K562 (cell line): Measurements from ENCODE around the gene TTC39A. TPM values are rescaled to one million over a fixed set of nuclear protein-coding genes. Genes with fewer than 3 reads are reported as not detected.
A peak's percentile ranks its signal among the peaks of the same experiment; 100 is the strongest.

ENCODE experiments used
- ARID1B ChIP-seq: fragments of 450-650 bp; IDR thresholded peaks from 2 replicates; pipeline ENCODE4 v1.6.1; 2016; ENCODE audit warnings: antibody characterized with exemption, mild to moderate bottlenecking, inconsistent platforms
- CHD4 ChIP-seq: fragments of 200-600 bp; sonication (generic); IDR thresholded peaks from 3 replicates; pipeline ENCODE4 v1.6.1; 2012; ENCODE audit warnings: low read depth, mild to moderate bottlenecking, mixed read lengths, low read length, inconsistent platforms; ENCODE audit not compliant: insufficient read depth, insufficient replicate concordance, poor library complexity, severe bottlenecking
- KLF10 ChIP-seq: fragments of 250-450 bp; sonication (Bioruptor Pico); IDR thresholded peaks from 2 replicates; pipeline ENCODE4 v1.6.1; 2021; ENCODE audit warnings: matching md5 sums
- MEIS2 ChIP-seq: fragments of 450-650 bp; IDR thresholded peaks from 2 replicates; pipeline ENCODE4 v1.6.1; 2014; ENCODE audit warnings: mild to moderate bottlenecking; ENCODE audit not compliant: partially characterized antibody
- MTA1 ChIP-seq: fragments of 450-650 bp; IDR thresholded peaks from 2 replicates; pipeline ENCODE4 v1.6.1; 2017; ENCODE audit warnings: borderline replicate concordance
- NFIC ChIP-seq: fragments of 450-650 bp; IDR thresholded peaks from 2 replicates; pipeline ENCODE4 v1.6.1; 2017; ENCODE audit warnings: mild to moderate bottlenecking, inconsistent platforms
- PHF8 ChIP-seq: fragments of 200-600 bp; sonication (generic); IDR thresholded peaks from 2 replicates; pipeline ENCODE4 v1.6.1; 2012; ENCODE audit warnings: mixed run types, mild to moderate bottlenecking, inconsistent platforms, low read length, moderate library complexity, borderline replicate concordance
- RB1 ChIP-seq: fragments of 450-650 bp; IDR thresholded peaks from 2 replicates; pipeline ENCODE4 v1.6.1; 2017; ENCODE audit warnings: low read depth, mild to moderate bottlenecking
- ZNF197 ChIP-seq: fragments of 200-800 bp; sonication (Bioruptor generic); IDR thresholded peaks from 2 replicates; pipeline ENCODE4 v1.6.1; 2016; ENCODE audit warnings: low read depth, missing genetic modification characterization, missing compliant biosample characterization
- polyA plus RNA-seq, 8 experiments: library from polyadenylated mRNA; depleted of rRNA in 4 of 8; stranded (reverse) in 5 of 8; unstranded in 3 of 8; fragments of >200 nt; fragmentation: Nextera tagmentation in 2 of 8; fragmentation: Illumina TruSeq in 1 of 8; extraction: Ambion mirVana in 2 of 8; extraction: Trizol in 1 of 8; gene quantifications; 2 replicates each; pipeline versions ENCODE4 v1.2.1 to v1.2.3, GENCODE V29; 2011 to 2014; ENCODE audit warnings: inconsistent platforms in 1 of 8, missing spikeins in 1 of 8
- total RNA-seq, 7 experiments: library from RNA; depleted of rRNA in 6 of 7; stranded (reverse); fragments of >200 nt in 6 of 7; fragmentation: Illumina TruSeq in 2 of 7; extraction: Trizol in 2 of 7; gene quantifications; 2 replicates each; pipeline versions ENCODE4 v1.2.1 to v1.2.3, GENCODE V29; 2011 to 2021; ENCODE audit warnings: low replicate concordance in 1 of 7
- TF ChIP-seq, protein P1 (sequence below): fragments of 450-650 bp; IDR thresholded peaks from 2 replicates; pipeline ENCODE4 v1.6.1; 2016; ENCODE audit warnings: mild to moderate bottlenecking, moderate library complexity
- TF ChIP-seq, protein P2 (sequence below), 2 experiments: IDR thresholded peaks; 2 replicates each; pipeline ENCODE4 v1.6.1; 2012; ENCODE audit warnings: improper control_type of control experiment in 2 of 2, low read depth in 2 of 2, low read length in 2 of 2, borderline replicate concordance in 1 of 2

The TTC39A gene
- total and polyA plus RNA-seq, 9 of the 15 experiments (the other 6 are each of a cell fraction or from before 2014, with no cell fraction given): 0.18 to 0.82 (median 0.35) TPM

DNA sequence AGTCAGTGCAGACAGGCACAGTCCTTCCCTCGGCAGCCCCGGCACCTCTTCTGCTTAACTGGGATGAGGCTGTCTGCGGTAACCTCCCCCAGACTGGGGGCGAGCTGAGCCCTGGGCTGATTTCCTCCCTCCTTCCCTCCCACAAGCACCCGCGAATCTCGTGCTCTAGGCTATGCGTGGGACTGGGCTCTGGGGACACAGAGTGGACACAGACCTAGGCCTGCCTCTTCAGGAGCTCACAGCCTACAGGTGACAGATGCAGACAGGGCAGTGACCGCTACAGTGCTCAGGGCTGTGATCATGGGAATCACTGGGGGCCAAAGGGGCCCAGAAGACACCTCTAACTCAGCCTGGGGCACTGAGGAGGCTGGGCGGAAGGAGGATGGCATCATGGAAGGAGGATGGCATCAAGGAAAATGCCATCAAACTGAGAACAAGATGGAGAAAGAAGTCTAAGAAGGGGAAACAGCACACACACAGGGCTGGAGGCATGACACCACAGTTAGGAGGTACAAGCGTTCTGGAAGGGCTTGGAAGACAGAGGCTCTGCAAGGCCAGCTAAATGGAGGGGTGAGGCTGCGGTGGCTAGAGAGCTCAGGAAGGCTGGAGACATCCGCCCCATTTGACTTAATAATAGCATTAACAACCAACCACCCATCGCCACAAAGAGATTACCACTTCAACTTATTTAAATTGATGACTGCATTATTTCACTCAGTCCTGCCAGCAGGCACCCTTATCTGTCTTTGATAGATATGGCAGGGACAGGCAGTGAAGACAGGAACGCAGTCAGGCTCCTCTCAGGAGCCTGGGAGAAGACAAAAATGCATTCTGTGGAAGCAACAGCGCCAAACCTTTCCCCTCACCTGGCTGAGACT, 4.2 kb downstream of the TTC39A start (continued):
- TF ChIP-seq, protein P1, sequence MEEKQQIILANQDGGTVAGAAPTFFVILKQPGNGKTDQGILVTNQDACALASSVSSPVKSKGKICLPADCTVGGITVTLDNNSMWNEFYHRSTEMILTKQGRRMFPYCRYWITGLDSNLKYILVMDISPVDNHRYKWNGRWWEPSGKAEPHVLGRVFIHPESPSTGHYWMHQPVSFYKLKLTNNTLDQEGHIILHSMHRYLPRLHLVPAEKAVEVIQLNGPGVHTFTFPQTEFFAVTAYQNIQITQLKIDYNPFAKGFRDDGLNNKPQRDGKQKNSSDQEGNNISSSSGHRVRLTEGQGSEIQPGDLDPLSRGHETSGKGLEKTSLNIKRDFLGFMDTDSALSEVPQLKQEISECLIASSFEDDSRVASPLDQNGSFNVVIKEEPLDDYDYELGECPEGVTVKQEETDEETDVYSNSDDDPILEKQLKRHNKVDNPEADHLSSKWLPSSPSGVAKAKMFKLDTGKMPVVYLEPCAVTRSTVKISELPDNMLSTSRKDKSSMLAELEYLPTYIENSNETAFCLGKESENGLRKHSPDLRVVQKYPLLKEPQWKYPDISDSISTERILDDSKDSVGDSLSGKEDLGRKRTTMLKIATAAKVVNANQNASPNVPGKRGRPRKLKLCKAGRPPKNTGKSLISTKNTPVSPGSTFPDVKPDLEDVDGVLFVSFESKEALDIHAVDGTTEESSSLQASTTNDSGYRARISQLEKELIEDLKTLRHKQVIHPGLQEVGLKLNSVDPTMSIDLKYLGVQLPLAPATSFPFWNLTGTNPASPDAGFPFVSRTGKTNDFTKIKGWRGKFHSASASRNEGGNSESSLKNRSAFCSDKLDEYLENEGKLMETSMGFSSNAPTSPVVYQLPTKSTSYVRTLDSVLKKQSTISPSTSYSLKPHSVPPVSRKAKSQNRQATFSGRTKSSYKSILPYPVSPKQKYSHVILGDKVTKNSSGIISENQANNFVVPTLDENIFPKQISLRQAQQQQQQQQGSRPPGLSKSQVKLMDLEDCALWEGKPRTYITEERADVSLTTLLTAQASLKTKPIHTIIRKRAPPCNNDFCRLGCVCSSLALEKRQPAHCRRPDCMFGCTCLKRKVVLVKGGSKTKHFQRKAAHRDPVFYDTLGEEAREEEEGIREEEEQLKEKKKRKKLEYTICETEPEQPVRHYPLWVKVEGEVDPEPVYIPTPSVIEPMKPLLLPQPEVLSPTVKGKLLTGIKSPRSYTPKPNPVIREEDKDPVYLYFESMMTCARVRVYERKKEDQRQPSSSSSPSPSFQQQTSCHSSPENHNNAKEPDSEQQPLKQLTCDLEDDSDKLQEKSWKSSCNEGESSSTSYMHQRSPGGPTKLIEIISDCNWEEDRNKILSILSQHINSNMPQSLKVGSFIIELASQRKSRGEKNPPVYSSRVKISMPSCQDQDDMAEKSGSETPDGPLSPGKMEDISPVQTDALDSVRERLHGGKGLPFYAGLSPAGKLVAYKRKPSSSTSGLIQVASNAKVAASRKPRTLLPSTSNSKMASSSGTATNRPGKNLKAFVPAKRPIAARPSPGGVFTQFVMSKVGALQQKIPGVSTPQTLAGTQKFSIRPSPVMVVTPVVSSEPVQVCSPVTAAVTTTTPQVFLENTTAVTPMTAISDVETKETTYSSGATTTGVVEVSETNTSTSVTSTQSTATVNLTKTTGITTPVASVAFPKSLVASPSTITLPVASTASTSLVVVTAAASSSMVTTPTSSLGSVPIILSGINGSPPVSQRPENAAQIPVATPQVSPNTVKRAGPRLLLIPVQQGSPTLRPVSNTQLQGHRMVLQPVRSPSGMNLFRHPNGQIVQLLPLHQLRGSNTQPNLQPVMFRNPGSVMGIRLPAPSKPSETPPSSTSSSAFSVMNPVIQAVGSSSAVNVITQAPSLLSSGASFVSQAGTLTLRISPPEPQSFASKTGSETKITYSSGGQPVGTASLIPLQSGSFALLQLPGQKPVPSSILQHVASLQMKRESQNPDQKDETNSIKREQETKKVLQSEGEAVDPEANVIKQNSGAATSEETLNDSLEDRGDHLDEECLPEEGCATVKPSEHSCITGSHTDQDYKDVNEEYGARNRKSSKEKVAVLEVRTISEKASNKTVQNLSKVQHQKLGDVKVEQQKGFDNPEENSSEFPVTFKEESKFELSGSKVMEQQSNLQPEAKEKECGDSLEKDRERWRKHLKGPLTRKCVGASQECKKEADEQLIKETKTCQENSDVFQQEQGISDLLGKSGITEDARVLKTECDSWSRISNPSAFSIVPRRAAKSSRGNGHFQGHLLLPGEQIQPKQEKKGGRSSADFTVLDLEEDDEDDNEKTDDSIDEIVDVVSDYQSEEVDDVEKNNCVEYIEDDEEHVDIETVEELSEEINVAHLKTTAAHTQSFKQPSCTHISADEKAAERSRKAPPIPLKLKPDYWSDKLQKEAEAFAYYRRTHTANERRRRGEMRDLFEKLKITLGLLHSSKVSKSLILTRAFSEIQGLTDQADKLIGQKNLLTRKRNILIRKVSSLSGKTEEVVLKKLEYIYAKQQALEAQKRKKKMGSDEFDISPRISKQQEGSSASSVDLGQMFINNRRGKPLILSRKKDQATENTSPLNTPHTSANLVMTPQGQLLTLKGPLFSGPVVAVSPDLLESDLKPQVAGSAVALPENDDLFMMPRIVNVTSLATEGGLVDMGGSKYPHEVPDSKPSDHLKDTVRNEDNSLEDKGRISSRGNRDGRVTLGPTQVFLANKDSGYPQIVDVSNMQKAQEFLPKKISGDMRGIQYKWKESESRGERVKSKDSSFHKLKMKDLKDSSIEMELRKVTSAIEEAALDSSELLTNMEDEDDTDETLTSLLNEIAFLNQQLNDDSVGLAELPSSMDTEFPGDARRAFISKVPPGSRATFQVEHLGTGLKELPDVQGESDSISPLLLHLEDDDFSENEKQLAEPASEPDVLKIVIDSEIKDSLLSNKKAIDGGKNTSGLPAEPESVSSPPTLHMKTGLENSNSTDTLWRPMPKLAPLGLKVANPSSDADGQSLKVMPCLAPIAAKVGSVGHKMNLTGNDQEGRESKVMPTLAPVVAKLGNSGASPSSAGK: peak; percentile 51
- TF ChIP-seq ARID1B: no peak
- peak; percentile 76 for TF ChIP-seq MEIS2
- TF ChIP-seq RB1: no peak
- no peak for TF ChIP-seq KLF10 (CRISPR knock-in tag)
- TF ChIP-seq MTA1: no peak
- no peak for TF ChIP-seq NFIC
- TF ChIP-seq CHD4: no peak
- TF ChIP-seq ZNF197 (CRISPR knock-in tag): 0 out of 2 replicates have a peak, but pooled peaks have one; percentile 25
- TF ChIP-seq, protein P2, sequence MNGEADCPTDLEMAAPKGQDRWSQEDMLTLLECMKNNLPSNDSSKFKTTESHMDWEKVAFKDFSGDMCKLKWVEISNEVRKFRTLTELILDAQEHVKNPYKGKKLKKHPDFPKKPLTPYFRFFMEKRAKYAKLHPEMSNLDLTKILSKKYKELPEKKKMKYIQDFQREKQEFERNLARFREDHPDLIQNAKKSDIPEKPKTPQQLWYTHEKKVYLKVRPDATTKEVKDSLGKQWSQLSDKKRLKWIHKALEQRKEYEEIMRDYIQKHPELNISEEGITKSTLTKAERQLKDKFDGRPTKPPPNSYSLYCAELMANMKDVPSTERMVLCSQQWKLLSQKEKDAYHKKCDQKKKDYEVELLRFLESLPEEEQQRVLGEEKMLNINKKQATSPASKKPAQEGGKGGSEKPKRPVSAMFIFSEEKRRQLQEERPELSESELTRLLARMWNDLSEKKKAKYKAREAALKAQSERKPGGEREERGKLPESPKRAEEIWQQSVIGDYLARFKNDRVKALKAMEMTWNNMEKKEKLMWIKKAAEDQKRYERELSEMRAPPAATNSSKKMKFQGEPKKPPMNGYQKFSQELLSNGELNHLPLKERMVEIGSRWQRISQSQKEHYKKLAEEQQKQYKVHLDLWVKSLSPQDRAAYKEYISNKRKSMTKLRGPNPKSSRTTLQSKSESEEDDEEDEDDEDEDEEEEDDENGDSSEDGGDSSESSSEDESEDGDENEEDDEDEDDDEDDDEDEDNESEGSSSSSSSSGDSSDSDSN (IDR thresholded peaks at IDR 0.05; ENCODE audit: borderline replicate concordance in 1 of 2, low read depth in 2 of 2, low read length in 2 of 2): 0 out of 4 replicates have a peak, but pooled peaks of 1 of the 2 experiments have one; percentile 58
- TF ChIP-seq PHF8: no peak
